Gastroesophageal sphincter (tissue), 3 donors: ENCODE results near the gene GRAMD1C.

Experiments
- CTCF ChIP-seq, 4 experiments: fragments of 200-600 bp in 2 of 4; fragments of 450-650 bp in 2 of 4; sonication (generic) in 1 of 4; IDR thresholded peaks; one replicate each; pipeline ENCODE4 v1.5.1; 2017 to 2019; ENCODE audit warnings: antibody characterized with exemption in 4 of 4, mild to moderate bottlenecking in 2 of 4, moderate library complexity in 2 of 4
- EP300 ChIP-seq: sonication (generic); formaldehyde crosslinking; IDR thresholded peaks from one replicate; pipeline ENCODE4 v1.6.1; 2017; ENCODE audit warnings: antibody characterized with exemption, mild to moderate bottlenecking
- POLR2A ChIP-seq, 2 donors: fragments of 450-650 bp; IDR thresholded peaks; one replicate each; pipeline ENCODE4 v1.6.1; 2017; ENCODE audit warnings: antibody characterized with exemption in 2 of 2, mild to moderate bottlenecking in 2 of 2, moderate library complexity in 1 of 2
- POLR2AphosphoS5 ChIP-seq: sonication (generic); formaldehyde crosslinking; IDR thresholded peaks from one replicate; pipeline ENCODE4 v1.6.1; 2017; ENCODE audit warnings: antibody characterized with exemption

GRCh38 chr3:113927556-113927955, 89.0 kb downstream of the GRAMD1C start:
- TF ChIP-seq CTCF (IDR thresholded peaks at IDR 0.05) (no peak), POLR2A (IDR thresholded peaks at IDR 0.05) (no peak), EP300 (no peak), POLR2AphosphoS5 (no peak)
